ENCODE results near the gene LAMC2. TPM values are rescaled to one million over a fixed set of nuclear protein-coding genes. Genes with fewer than 3 reads are reported as not detected.

LAMC2 gene
- total RNA-seq, 1 donor from 2014 or later, result 1.2 TPM

DNA sequence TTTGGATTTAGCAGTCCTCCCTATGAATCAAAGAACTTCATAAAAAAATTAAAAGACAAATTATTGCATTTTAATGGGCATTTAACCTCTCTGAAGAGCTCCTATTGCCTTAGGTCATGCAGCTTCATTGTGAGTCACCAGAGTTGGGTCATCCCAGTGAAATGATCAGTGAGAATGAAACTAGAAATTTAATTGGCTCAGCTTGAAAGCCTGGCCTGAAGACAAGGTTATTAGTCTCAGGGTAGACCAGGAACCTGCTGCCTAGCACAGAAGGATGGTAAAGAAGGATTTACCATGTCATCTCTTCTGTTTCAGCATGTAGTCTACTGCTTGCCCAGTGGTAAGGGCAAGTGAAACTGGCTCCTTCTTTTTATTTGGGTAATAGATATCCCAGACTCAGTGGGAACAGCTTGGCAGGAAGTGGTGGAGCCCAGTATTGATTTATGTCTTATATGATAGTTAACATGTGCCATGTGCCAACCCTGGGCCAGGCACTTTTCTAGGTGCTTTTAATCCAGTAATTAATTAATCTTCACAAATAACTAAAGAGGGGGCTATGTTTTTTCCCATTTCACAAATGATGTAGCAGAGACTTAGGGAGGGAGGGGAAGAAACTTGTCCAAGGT is 23.6 kb downstream of the LAMC2 start:
- no peaks in the 10 kb centered on the region for H3K36me3 ChIP-seq
- H3K27me3 ChIP-seq (ENCODE audit: low read depth), result no peaks in the 10 kb centered on the region
- no peak for TF ChIP-seq CTCF (IDR thresholded peaks at IDR 0.05; ENCODE audit: borderline replicate concordance)
- DNase-seq, result no peak
- no peak overlapping the region for H3K4me3 ChIP-seq
- intact Hi-C loops (cut with micrococcal nuclease), result no loop called here
- no peaks in the 10 kb centered on the region for H3K4me1 ChIP-seq
- no peaks in the 10 kb centered on the region for H3K9me3 ChIP-seq (replicated peaks)
- H3K27ac ChIP-seq (replicated peaks), result no peak overlapping the region

DNA sequence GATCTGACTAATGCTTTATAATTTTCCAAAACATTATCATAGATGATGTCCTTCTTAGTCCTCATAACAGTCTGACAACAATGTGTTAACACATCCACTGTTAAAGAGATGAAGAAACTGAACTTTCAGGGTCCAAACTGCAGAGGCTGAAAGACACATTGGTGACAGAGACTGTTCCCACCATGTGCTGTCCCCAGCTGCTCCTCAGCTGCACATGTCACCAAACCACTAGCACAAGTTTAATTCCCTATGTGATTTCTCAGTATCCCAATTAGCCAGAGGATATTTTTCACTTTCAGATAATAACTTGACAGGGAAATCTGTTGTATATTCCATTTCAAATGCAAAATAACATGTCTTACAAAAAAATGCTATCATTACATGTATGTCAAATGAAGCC is 24.6 kb downstream of the LAMC2 start:
- Histone ChIP-seq H3K36me3 (no peaks in the 10 kb centered on the region), H3K27ac (replicated peaks) (no peak overlapping the region), H3K9me3 (replicated peaks) (no peaks in the 10 kb centered on the region), H3K4me3 (no peak overlapping the region), H3K4me1 (no peaks in the 10 kb centered on the region), H3K27me3 (ENCODE audit: low read depth) (no peaks in the 10 kb centered on the region)
- TF ChIP-seq CTCF (IDR thresholded peaks at IDR 0.05; ENCODE audit: borderline replicate concordance), result no peak
- DNase-seq, result no peak
- intact Hi-C loops (cut with micrococcal nuclease), result no loop called here

DNA sequence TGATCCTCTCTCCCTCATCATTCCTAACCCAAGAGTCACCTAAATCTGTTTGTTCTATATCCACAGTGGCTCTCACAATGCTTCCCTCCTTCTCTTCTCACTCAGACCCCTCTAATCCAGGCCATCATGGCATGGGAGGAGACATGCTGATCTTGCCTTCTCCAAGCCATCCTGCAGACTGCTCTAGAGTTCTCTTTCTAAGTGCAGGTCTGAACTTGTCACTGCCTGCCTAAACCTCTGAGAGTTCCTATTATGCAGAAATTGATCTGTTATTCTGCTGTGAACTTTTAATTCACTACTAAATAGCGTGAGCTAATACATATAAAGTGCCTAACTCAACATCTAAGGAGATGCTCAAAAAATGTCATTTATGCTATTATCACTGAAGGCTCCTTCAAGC is 26.8 kb downstream of the LAMC2 start:
- Histone ChIP-seq H3K27me3 (ENCODE audit: low read depth) (no peaks in the 10 kb centered on the region), H3K4me3 (no peak overlapping the region), H3K36me3 (no peaks in the 10 kb centered on the region), H3K9me3 (replicated peaks) (no peaks in the 10 kb centered on the region), H3K4me1 (peaks cover 4% of the 10 kb centered on the region), H3K27ac (replicated peaks) (no peak overlapping the region)
- TF ChIP-seq CTCF (IDR thresholded peaks at IDR 0.05; ENCODE audit: borderline replicate concordance), result no peak
- intact Hi-C loops (cut with micrococcal nuclease), result no loop called here
- DNase-seq, result no peak

- DNase-seq, result no peak
- no peak for TF ChIP-seq CTCF (IDR thresholded peaks at IDR 0.05; ENCODE audit: borderline replicate concordance)
- intact Hi-C loops (cut with micrococcal nuclease), result no loop called here
- Histone ChIP-seq H3K4me1 (peaks cover 19% of the 10 kb centered on the region), H3K9me3 (replicated peaks) (no peaks in the 10 kb centered on the region), H3K27me3 (ENCODE audit: low read depth) (no peaks in the 10 kb centered on the region), H3K27ac (replicated peaks) (no peak overlapping the region), H3K36me3 (no peaks in the 10 kb centered on the region), H3K4me3 (no peak overlapping the region)
These were observed 28.2 kb downstream of the LAMC2 start for GRCh38 chr1:183214021-183214970.

- no peak overlapping the region for H3K27ac ChIP-seq (replicated peaks)
- no peaks in the 10 kb centered on the region for H3K36me3 ChIP-seq
- H3K9me3 ChIP-seq (replicated peaks), result no peaks in the 10 kb centered on the region
- H3K4me1 ChIP-seq, result peaks cover 20% of the 10 kb centered on the region
- H3K27me3 ChIP-seq (ENCODE audit: low read depth), result no peaks in the 10 kb centered on the region
- TF ChIP-seq CTCF (IDR thresholded peaks at IDR 0.05; ENCODE audit: borderline replicate concordance), result no peak
- intact Hi-C loops (cut with micrococcal nuclease), result no loop called here
- no peak overlapping the region for H3K4me3 ChIP-seq
- no peak for DNase-seq
These were observed 29.1 kb downstream of the LAMC2 start for GRCh38 chr1:183215076-183215720.
